Coronary artery (tissue), 2 donors: ENCODE data around the gene CEP83.
"Not testable (repeated sequence)": the region's sequence is repeated elsewhere in the genome, so short reads cannot be mapped to it uniquely, and the experiment has no call there.

Source experiments
- DNase-seq: peaks from one replicate; pipeline ENCODE4 v3.0.0-alpha.2; 2017; ENCODE audit warnings: low spot score
- H3K27ac ChIP-seq, 2 donors: fragments of 200-600 bp; sonication (generic); one replicate each; pipeline ENCODE4 v1.5.1; 2016 to 2019
- H3K4me3 ChIP-seq: fragments of 200-600 bp; sonication (generic); 2 replicates; pipeline ENCODE4 v1.5.1; 2016; ENCODE audit warnings: mild to moderate bottlenecking, moderate library complexity
- CTCF ChIP-seq: fragments of 200-600 bp; sonication (generic); IDR thresholded peaks from one replicate; pipeline ENCODE4 v1.5.1; 2019; ENCODE audit warnings: antibody characterized with exemption

CEP83 gene

GRCh38 chr12:94401326-94401725, 58.3 kb downstream of the CEP83 start:
- Histone ChIP-seq H3K27ac (no peak overlapping the region), H3K4me3 (no peak overlapping the region)
- no peak for DNase-seq
- TF ChIP-seq CTCF, result no peak

GRCh38 chr12:94398685-94399084, 61.0 kb downstream of the CEP83 start:
- not testable (repeated sequence) for DNase-seq, H3K27ac ChIP-seq, H3K4me3 ChIP-seq

- TF ChIP-seq CTCF, result no peak
- Histone ChIP-seq H3K27ac (no peak overlapping the region), H3K4me3 (no peak overlapping the region)
- DNase-seq, result no peak
Measured at GRCh38 chr12:94397401-94397800, 62.3 kb downstream of the CEP83 start.

- DNase-seq, H3K27ac ChIP-seq, H3K4me3 ChIP-seq: not testable (repeated sequence)
Measured at GRCh38 chr12:94396014-94396413, 63.7 kb downstream of the CEP83 start.

- Histone ChIP-seq H3K27ac (no peak overlapping the region), H3K4me3 (no peak overlapping the region)
- DNase-seq, result no peak
- no peak for TF ChIP-seq CTCF
Measured at GRCh38 chr12:94390130-94390485, 69.6 kb downstream of the CEP83 start.

- H3K27ac ChIP-seq, H3K4me3 ChIP-seq, DNase-seq: not testable (repeated sequence)
Measured at GRCh38 chr12:94389482-94390129, 70.1 kb downstream of the CEP83 start.

GRCh38 chr12:94386422-94386821, 73.2 kb downstream of the CEP83 start:
- TF ChIP-seq CTCF, result no peak
- Histone ChIP-seq H3K27ac (peak overlapping the region in 1 of 2 donors; percentile 8), H3K4me3 (no peak overlapping the region)
- DNase-seq, result no peak

- H3K27ac ChIP-seq, result no peak overlapping the region
- TF ChIP-seq CTCF, result no peak
- no peak for DNase-seq
- no peak overlapping the region for H3K4me3 ChIP-seq
Measured at GRCh38 chr12:94384030-94384429, 75.6 kb downstream of the CEP83 start.

GRCh38 chr12:94380507-94380906, 79.2 kb downstream of the CEP83 start:
- DNase-seq, result no peak
- no peak overlapping the region for H3K27ac ChIP-seq
- TF ChIP-seq CTCF, result no peak
- H3K4me3 ChIP-seq, result no peak overlapping the region
